WERI-Rb-1 (cell line): Measurements from ENCODE around the gene CDC34.

Source experiments
- DNase-seq: peaks from one replicate; pipeline ENCODE4 v3.0.0-alpha.2; 2020
- H3K27ac ChIP-seq: fragments of 250-450 bp; sonication (Bioruptor Pico); 2 replicates; pipeline ENCODE4 v1.5.1; 2020; ENCODE audit warnings: mild to moderate bottlenecking, moderate library complexity
- H3K27me3 ChIP-seq: fragments of 250-450 bp; sonication (Bioruptor Pico); 2 replicates; pipeline ENCODE4 v1.5.1; 2021; ENCODE audit warnings: mild to moderate bottlenecking, low read depth, moderate library complexity; ENCODE audit not compliant: insufficient read depth, severe bottlenecking
- H3K36me3 ChIP-seq: fragments of 250-450 bp; sonication (Bioruptor Pico); 2 replicates; pipeline ENCODE4 v1.5.1; 2020; ENCODE audit warnings: mild to moderate bottlenecking, moderate library complexity
- H3K4me3 ChIP-seq: 2 replicates; pipeline ENCODE4 v1.5.1; 2011; ENCODE audit warnings: low read depth, mild to moderate bottlenecking, control low read depth, low read length
- H3K9me3 ChIP-seq: fragments of 250-450 bp; sonication (Bioruptor Pico); 2 replicates; pipeline ENCODE4 v1.5.1; 2021; ENCODE audit warnings: mild to moderate bottlenecking, moderate library complexity; ENCODE audit not compliant: severe bottlenecking
- TF ChIP-seq, protein P1 (sequence below): IDR thresholded peaks from 2 replicates; pipeline ENCODE4 v1.5.1; 2011; ENCODE audit warnings: low read depth, mild to moderate bottlenecking, control low read depth, inconsistent platforms, low read length

CDC34 gene

DNA sequence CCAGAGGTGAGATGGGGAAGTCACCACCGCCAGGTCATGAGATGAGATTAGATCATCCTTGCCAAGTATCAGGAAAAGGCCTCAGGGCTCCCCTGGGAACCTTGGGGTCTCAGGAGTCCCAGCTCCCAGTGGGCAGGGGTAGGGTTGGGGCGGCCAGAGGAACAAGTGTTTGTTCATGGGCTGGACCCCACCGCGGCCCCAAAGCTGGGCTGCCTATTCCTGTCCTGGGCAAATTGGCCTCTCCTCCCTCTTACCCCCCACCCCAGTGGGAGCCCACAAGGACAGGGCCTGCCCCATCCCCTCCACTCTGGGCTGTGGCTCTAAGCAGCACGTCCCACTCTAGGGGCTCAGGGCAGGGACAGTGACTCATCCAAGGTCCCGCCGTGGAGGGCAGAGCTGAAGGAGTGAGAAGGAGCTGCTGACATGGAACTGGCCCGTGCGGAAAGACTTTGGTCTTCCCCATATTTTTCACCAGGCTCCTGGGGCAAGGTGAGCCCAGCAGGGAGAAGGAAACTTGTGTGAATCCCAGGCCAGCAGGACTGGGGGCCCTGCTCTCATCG, 54.1 kb downstream of the CDC34 start:
- no peak for DNase-seq
- Histone ChIP-seq H3K27ac (no peak overlapping the region), H3K9me3 (no peaks in the 10 kb centered on the region), H3K36me3 (peaks cover 24% of the 10 kb centered on the region), H3K4me3 (no peak overlapping the region), H3K27me3 (peaks cover 12% of the 10 kb centered on the region)
- TF ChIP-seq, protein P1, sequence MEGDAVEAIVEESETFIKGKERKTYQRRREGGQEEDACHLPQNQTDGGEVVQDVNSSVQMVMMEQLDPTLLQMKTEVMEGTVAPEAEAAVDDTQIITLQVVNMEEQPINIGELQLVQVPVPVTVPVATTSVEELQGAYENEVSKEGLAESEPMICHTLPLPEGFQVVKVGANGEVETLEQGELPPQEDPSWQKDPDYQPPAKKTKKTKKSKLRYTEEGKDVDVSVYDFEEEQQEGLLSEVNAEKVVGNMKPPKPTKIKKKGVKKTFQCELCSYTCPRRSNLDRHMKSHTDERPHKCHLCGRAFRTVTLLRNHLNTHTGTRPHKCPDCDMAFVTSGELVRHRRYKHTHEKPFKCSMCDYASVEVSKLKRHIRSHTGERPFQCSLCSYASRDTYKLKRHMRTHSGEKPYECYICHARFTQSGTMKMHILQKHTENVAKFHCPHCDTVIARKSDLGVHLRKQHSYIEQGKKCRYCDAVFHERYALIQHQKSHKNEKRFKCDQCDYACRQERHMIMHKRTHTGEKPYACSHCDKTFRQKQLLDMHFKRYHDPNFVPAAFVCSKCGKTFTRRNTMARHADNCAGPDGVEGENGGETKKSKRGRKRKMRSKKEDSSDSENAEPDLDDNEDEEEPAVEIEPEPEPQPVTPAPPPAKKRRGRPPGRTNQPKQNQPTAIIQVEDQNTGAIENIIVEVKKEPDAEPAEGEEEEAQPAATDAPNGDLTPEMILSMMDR: no peak

DNA sequence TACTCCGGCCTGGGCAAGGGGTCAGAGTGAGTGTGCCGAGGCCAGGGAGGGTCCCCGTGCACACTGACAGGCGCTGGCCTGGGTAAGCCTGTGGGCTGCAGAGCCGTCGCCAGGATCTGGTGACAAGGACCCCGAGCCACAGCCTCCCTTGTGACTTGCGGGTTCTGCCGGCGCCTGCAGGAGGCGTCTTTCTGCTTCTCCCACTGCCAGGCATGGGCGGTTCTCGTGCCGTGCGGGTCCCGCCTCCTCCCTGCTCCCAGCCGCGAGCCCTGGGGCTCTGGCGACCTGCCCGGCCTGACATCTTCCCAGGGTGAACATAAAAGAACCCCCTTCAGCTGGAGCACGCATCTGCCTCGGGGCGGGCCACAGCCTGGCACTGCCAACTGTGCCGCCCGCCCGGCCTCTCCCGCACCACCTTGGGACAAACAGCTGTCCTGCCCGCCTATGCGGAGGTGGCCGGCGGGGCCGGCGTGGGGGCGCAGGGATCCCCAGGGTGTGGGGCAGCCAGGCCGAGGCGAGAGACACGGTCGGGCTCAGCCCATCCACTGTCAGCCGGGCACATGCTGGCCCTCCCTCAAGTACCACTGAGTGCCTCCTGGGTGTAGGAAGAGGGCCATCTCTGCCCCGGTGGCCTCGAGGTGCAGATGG, 56.7 kb downstream of the CDC34 start:
- H3K27me3 ChIP-seq: peaks cover 30% of the 10 kb centered on the region
- H3K4me3 ChIP-seq: no peak overlapping the region
- peak; percentile 88 for DNase-seq
- H3K9me3 ChIP-seq: no peaks in the 10 kb centered on the region
- H3K36me3 ChIP-seq: peaks cover 8% of the 10 kb centered on the region; the same call in 1 of the 2 replicates
- TF ChIP-seq, protein P1: peak; percentile 89
- no peak overlapping the region for H3K27ac ChIP-seq

DNA sequence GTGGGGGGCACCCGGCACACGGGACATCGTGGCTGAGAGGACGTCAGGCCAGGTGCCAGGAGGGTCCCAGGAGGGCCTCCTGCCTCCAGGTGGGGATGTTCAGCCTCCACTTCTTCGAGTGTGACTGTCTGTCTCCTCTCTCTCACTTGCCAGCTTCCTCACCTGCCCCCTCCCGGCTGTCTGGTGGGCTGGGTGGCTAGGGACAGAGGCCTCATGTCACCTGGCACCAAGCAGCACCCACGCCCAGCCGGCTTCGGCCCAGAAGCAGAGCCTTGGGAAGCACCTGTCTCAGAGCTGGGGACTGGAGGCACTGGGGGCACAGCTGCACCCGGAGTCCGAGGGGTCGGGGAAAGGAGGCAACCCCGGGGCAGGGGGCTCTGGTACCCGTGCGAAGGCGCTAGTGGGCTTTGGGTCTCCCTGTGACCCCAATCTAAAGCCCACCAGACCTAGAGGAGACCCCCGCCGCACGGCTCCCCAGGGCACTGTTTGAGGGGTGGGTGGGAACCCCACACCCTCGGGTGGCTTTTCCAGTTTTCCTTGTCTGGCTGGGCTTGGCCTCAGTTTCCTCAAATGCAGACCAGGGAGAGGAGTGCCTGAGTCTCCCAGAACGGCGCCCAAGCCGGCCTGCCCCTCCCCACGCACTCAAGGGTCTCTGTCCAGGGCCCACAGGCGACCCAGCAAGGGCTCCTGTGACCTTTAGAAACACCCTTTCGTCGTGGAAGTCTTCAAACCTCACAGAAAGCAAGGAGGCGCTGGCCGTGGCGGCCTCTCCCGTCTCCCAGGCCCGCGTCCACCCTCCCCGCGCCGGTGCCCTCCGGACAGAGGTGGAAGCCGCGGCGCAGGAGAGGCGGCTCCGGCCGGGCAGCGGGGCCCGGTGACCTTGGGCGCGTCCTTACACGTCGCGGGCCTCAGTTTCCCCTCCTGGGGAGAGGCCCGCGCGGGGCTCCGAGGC, 57.5 kb downstream of the CDC34 start:
- Histone ChIP-seq H3K27ac (no peak overlapping the region), H3K9me3 (no peaks in the 10 kb centered on the region), H3K36me3 (peaks cover under 1% of the 10 kb centered on the region; the same call in 1 of the 2 replicates), H3K27me3 (peaks cover 38% of the 10 kb centered on the region), H3K4me3 (peak overlapping the region; percentile 30)
- DNase-seq: peak; percentile 75
- TF ChIP-seq, protein P1: peak; percentile 50

DNA sequence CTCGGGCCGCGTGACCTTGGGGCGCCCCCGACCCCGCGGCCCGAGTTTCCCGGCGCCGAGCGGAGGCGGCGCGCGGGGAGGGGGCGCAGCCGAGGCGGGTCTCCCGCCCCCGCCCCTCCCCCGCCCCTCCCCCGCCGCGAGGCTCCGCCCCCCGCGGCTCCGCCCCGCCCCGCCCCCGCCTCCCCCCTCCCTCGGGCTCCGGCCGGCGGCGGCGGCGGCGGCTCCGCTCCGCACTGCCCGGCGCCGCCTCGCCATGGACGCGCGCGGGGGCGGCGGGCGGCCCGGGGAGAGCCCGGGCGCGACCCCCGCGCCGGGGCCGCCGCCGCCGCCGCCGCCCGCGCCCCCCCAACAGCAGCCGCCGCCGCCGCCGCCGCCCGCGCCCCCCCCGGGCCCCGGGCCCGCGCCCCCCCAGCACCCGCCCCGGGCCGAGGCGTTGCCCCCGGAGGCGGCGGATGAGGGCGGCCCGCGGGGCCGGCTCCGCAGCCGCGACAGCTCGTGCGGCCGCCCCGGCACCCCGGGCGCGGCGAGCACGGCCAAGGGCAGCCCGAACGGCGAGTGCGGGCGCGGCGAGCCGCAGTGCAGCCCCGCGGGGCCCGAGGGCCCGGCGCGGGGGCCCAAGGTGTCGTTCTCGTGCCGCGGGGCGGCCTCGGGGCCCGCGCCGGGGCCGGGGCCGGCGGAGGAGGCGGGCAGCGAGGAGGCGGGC, 58.3 kb downstream of the CDC34 start, which contains the start of gene HCN2:
TSS of gene HCN2 (plus strand) at position 189 of the 703 bp plus-strand sequence. CDS start at position 254, 65 bp downstream.
- TF ChIP-seq, protein P1: no peak
- Histone ChIP-seq H3K27ac (no peak within 1 kb of the TSS), H3K4me3 (peak within 1 kb of the TSS; percentile 30), H3K36me3 (no peaks in the 10 kb centered on the region), H3K9me3 (no peaks in the 10 kb centered on the region), H3K27me3 (peaks cover 46% of the 10 kb centered on the region)
- no peak for DNase-seq

DNA sequence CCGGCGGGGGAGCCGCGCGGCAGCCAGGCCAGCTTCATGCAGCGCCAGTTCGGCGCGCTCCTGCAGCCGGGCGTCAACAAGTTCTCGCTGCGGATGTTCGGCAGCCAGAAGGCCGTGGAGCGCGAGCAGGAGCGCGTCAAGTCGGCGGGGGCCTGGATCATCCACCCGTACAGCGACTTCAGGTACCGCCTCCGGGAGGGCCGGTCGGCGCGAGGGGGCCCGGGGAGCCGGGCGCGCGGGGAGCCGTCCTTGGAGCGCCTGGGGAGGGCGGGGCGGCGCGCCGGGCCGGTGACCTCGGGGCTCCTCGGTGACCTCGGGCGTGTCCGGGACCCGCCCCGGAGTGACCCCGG, 58.8 kb downstream of the CDC34 start:
- TF ChIP-seq, protein P1: no peak
- DNase-seq: no peak

More for the DNA sequence above, 58.8 kb downstream of the CDC34 start:
- Histone ChIP-seq H3K27ac (no peak overlapping the region), H3K27me3 (peaks cover 51% of the 10 kb centered on the region), H3K4me3 (peak overlapping the region; percentile 30), H3K9me3 (no peaks in the 10 kb centered on the region), H3K36me3 (no peaks in the 10 kb centered on the region)
